ENCODE measurements around the gene LAPTM5. TPM values are rescaled to one million over a fixed set of nuclear protein-coding genes. Genes with fewer than 3 reads are reported as not detected.

Gene LAPTM5
- total and polyA plus RNA-seq, 2 donors (not counting 3 experiments of a cell fraction or from before 2014, with no cell fraction given), result 83.4 to 95.2 TPM

GRCh38 chr1:30775433-30775975 lies 17.9 kb upstream of the LAPTM5 start:
- H3K9ac ChIP-seq (replicated peaks; ENCODE audit: extremely low read depth, insufficient read depth, low read length), result no peak overlapping the region
- CTCF ChIA-PET, result interaction anchor here (1.3 kb wide), 1 partner anchor 57 kb away, joined by 5 read pairs; no protein-coding TSS in a partner anchor
- no peak for FAIRE-seq
- TF ChIP-seq JUN (IDR thresholded peaks at IDR 0.05; ENCODE audit: borderline replicate concordance, insufficient read depth, insufficient read length, low read depth), result no peak
- no peak overlapping the region for H3K27ac ChIP-seq (ENCODE audit: insufficient read depth, low read depth, low read length)
- H3K4me2 ChIP-seq (ENCODE audit: insufficient read depth, low read length), result no peak overlapping the region
- POLR2A ChIA-PET, result no interaction called here
- no peaks in the 10 kb centered on the region for H3K79me2 ChIP-seq (ENCODE audit: control insufficient read depth, insufficient read depth, low read length)
- H3K9me3 ChIP-seq (replicated peaks; ENCODE audit: control insufficient read depth, insufficient read depth, low read length), result no peaks in the 10 kb centered on the region
- H3K9me1 ChIP-seq (replicated peaks; ENCODE audit: control insufficient read depth, extremely low read depth, insufficient read depth, low read length), result no peaks in the 10 kb centered on the region
- DNase-seq (ENCODE audit: low read depth, low spot score), result no peak
- H3K36me3 ChIP-seq (ENCODE audit: control insufficient read depth in 2 of 2, extremely low read depth in 1 of 2, insufficient read depth in 2 of 2, low read length in 2 of 2), result no peaks in the 10 kb centered on the region
- no peaks in the 10 kb centered on the region for H4K20me1 ChIP-seq (replicated peaks; ENCODE audit: control insufficient read depth, extremely low read depth, insufficient read depth, low read length)
- H2AFZ ChIP-seq (ENCODE audit: low read depth, low read length), result no peak overlapping the region
- dilution Hi-C loops (cut with MboI; ENCODE audit: extremely low pct_ligation_motif_present, low sequenced_read_pairs) (no loop called here), intact Hi-C loops (cut with micrococcal nuclease) (no loop called here)
- peaks cover 2 to 3% of the 10 kb centered on the region in 2 experiments for H3K27me3 ChIP-seq (ENCODE audit: control insufficient read depth in 2 of 2, insufficient read depth in 2 of 2, low read length in 2 of 2)
- H3K4me3 ChIP-seq (replicated peaks in 1 of 3; ENCODE audit: insufficient read depth in 1 of 3, low read depth in 1 of 3, low read length in 3 of 3), result no peak overlapping the region
- no TSS peak for BruUV-seq (replicated peaks)
- peaks cover 2% of the 10 kb centered on the region for H3K4me1 ChIP-seq (ENCODE audit: control insufficient read depth, extremely low read depth, insufficient read depth, low read length)

- intact Hi-C loops (cut with micrococcal nuclease) (no loop called here), dilution Hi-C loops (cut with MboI; ENCODE audit: extremely low pct_ligation_motif_present, low sequenced_read_pairs) (no loop called here)
- H3K9me1 ChIP-seq (replicated peaks; ENCODE audit: control insufficient read depth, extremely low read depth, insufficient read depth, low read length), result no peaks in the 10 kb centered on the region
- peaks cover 2% of the 10 kb centered on the region for H3K4me1 ChIP-seq (ENCODE audit: control insufficient read depth, extremely low read depth, insufficient read depth, low read length)
- BruUV-seq (replicated peaks), result no TSS peak
- H3K9me3 ChIP-seq (replicated peaks; ENCODE audit: control insufficient read depth, insufficient read depth, low read length), result no peaks in the 10 kb centered on the region
- no peak overlapping the region for H3K9ac ChIP-seq (replicated peaks; ENCODE audit: extremely low read depth, insufficient read depth, low read length)
- no peak overlapping the region for H3K27ac ChIP-seq (ENCODE audit: insufficient read depth, low read depth, low read length)
- no peaks in the 10 kb centered on the region for H4K20me1 ChIP-seq (replicated peaks; ENCODE audit: control insufficient read depth, extremely low read depth, insufficient read depth, low read length)
- H3K79me2 ChIP-seq (ENCODE audit: control insufficient read depth, insufficient read depth, low read length), result no peaks in the 10 kb centered on the region
- no peak for FAIRE-seq
- CTCF ChIA-PET, result interaction anchor here (1.0 to 1.3 kb wide), 2 partner anchors 56 kb away, joined by 4 to 5 read pairs; no protein-coding TSS in a partner anchor
- H3K27me3 ChIP-seq (ENCODE audit: control insufficient read depth in 2 of 2, insufficient read depth in 2 of 2, low read length in 2 of 2), result peaks cover 2% of the 10 kb centered on the region in 2 experiments
- no peak for TF ChIP-seq MAX (IDR thresholded peaks at IDR 0.05; ENCODE audit: insufficient read depth, insufficient read length)
- no peak for TF ChIP-seq GATA2 (IDR thresholded peaks at IDR 0.05; ENCODE audit: insufficient read depth, insufficient read length, low read depth, low read length)
- TF ChIP-seq MYC (IDR thresholded peaks at IDR 0.05; ENCODE audit: low read depth, low read length), result no peak
- no peak for TF ChIP-seq CTCF (IDR thresholded peaks at IDR 0.05; ENCODE audit: extremely low read depth in 1 of 2, insufficient read depth in 1 of 2, low read depth in 1 of 2, low read length in 2 of 2)
- no peak for TF ChIP-seq EZH2 (IDR thresholded peaks at IDR 0.05; ENCODE audit: borderline replicate concordance, low read depth, low read length, severe bottlenecking)
- no peak for TF ChIP-seq JUN (IDR thresholded peaks at IDR 0.05; ENCODE audit: borderline replicate concordance, insufficient read depth, insufficient read length, low read depth)
- no peak for TF ChIP-seq POLR2A (IDR thresholded peaks at IDR 0.05; ENCODE audit: low read depth, low read length)
- no peak for TF ChIP-seq FOS (IDR thresholded peaks at IDR 0.05; ENCODE audit: borderline replicate concordance, insufficient read depth, low read length)
- no peak for TF ChIP-seq POLR2AphosphoS5 (IDR thresholded peaks at IDR 0.05; ENCODE audit: insufficient read depth, low read depth, low read length)
- no peak overlapping the region for H3K4me2 ChIP-seq (ENCODE audit: insufficient read depth, low read length)
- DNase-seq (ENCODE audit: low read depth, low spot score), result no peak
- no peaks in the 10 kb centered on the region for H3K36me3 ChIP-seq (ENCODE audit: control insufficient read depth in 2 of 2, extremely low read depth in 1 of 2, insufficient read depth in 2 of 2, low read length in 2 of 2)
- no peak overlapping the region for H2AFZ ChIP-seq (ENCODE audit: low read depth, low read length)
- POLR2A ChIA-PET, result no interaction called here
- H3K4me3 ChIP-seq (replicated peaks in 1 of 3; ENCODE audit: insufficient read depth in 1 of 3, low read depth in 1 of 3, low read length in 3 of 3), result no peak overlapping the region
Observed at GRCh38 chr1:30774550-30775432, 17.2 kb upstream of the LAPTM5 start.
